NCI-H524 treated with DMSO at 0.1 percent for 48 hours (cell line): ENCODE results near the gene ASS1.
"Not testable (repeated sequence)": the region's sequence is repeated elsewhere in the genome, so short reads cannot be mapped to it uniquely, and the experiment has no call there.

Source experiments
- DNase-seq: peaks from one replicate; lab custom pipeline; 2025; lab: John Stamatoyannopoulos, UW

ASS1 gene

DNA sequence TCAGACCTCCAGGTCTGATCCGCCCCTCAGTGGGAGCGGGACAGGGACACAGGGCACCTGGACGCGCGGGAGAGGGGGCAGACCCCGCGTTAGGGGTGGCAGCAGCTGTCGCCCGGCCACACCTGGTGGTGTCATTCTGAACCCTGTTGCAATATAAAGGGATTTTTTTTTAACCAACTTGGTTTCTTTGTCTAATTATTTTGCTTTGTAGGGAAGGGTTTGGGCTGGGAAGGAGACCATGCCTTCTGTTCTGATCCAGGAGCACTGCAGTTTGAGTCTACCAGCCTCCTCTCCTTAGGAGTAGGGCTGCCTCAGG, 10.9 kb upstream of the ASS1 start:
- DNase-seq = no peak

DNA sequence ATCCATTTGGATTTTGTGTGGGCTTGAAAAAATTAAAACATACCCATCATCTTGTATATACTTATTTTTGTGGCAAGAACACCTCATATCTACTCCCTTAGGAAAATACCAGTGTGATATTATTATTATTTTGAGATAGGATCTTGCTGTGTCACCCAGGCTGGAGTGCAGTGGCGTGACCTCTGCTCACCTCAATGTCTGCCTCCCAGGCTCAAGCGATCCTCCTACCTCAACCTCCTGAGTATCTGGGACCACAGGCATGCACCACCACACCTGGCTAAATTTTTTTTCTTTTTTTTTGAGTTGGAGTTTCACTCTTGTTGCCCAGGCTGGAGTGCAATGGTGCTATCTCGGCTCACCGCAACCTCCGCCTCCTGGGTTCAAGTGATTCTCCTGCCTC, 10.1 kb upstream of the ASS1 start:
- not testable (repeated sequence) for DNase-seq

DNA sequence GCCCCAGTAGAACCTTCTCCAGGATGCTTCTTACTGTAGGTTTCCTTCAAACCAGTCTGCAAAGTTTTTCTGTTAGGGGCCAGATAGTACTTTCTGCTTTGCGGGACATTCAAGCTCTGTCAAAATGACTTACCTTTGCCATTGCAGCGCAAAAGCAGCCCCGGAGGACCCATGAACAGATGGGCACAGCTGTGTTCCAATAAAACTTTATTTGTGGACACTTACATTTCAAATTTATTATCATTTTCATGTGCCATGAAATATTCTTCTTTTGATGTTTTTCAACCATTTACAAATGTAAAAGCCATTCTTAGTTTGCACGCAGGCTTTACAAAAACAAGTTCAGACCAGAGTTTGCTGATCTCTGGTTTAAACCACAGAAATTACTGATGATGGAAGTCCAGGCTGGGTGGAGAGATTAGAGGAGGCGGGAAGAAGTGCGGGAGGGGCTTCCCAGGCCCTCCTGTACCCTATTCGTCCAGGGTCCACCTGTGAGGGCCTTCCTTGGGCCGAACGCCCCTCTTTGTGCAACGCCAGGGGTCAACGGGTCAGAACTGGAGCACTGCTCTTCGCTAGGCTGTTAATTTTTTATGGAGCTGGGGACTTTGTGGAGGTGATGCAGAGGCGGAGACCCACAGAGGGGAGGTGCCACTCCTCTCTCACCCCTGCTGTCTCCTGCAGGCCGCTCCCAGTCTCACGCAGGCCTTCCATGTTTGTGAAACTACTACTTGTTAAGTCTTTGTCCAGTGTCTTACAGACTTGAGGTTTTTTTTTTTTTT, 7.6 kb upstream of the ASS1 start:
- DNase-seq = no peak

DNA sequence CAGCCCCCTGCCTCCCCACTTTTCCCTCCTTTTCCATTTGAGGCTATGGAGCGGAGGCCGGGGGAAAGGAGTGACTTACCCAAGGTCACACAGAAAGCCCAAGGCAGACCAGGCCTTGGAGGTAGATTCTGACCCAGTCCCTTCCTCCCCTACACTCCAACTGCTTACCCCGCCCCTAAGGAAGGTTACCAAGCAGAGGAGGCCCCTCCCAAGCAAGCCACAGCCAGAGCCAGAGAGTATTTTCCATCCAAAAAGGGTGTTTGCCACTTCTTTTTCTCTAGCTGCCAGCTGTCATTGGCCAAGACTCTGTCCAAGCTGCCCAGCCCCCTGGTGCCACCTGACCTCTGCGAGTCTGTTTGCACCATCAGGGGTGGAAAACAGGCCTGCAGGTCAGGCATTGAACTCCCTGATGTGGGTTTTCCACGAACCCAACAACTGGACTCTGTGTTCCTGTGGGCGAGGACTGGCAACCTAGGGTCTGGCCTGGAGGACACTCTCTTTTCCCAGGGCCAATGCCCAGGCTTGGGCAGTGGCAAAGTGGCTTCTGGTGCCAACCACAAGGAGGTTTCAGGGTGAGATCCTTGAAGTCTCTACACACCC, 6.3 kb upstream of the ASS1 start:
- DNase-seq = no peak

DNA sequence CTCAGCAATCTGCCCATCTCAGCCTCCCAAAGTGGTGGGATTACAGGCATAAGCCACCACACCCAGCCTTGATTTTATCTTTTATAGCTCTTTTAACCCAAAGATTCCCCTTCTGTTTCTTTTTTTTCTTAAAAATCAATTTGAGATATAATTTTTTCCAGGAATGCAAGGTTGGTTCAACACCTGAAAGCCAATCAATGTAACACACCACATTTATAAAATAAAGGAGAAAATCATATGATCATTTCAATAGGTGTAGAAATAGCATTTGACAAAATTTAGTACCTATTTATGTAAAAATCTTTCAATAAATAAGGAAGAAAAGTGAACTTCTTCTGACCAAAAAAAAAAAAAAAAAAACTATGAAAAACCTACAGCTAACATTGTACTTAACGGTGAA, 3.7 kb upstream of the ASS1 start:
- DNase-seq = no peak

DNA sequence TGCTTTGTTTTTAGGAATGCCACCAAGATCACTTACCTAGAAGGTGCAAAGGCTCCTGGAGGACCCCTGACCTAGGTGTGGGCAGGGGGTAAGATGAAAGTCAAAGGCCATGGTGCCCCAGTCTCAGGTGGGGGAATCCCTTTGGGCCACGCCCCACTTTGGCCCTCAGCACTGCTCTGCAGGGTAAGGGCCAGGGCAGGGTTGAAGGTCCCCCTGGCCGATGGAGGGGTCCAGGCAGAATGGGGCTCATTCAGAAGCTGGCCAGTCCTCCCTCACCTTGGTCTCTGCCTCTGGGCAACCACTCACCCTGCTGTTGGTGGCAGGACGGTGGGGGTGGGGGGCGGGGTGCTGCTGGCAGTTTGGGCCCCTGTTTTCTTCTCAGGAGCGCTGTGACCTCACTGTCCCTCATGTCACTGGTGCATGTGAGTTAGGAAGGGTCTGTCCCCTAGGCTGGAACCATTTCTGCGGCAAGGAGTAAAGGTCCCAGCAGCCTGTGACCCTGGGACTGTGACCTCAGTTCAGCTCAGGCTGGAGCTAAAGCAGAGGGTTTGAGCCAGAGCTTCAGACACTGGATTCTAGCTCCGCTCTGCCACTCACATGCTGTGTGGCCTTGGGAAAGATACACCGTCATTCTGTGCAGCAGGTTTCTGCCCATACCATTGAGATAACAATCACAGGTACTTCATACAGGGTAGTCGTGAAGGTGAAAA, 1.9 kb upstream of the ASS1 start:
- no peak for DNase-seq

DNA sequence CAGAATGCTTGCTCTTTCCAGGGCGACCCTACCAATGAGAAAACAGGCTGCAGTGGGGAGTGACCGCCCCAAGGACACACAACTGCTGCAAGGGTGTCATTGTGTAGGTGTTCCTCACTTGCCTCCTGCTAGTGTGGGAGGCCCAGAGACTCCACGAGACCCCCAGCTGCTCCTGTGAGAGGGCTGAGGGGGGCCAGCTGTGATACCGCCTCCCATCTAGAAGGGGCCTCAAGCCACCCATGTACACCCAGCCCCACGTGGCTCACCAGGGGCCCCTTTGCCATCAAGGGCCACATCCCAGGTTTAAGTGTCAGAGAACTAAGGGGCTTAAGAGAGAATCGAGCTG, 1.3 kb upstream of the ASS1 start:
- DNase-seq = no peak

DNA sequence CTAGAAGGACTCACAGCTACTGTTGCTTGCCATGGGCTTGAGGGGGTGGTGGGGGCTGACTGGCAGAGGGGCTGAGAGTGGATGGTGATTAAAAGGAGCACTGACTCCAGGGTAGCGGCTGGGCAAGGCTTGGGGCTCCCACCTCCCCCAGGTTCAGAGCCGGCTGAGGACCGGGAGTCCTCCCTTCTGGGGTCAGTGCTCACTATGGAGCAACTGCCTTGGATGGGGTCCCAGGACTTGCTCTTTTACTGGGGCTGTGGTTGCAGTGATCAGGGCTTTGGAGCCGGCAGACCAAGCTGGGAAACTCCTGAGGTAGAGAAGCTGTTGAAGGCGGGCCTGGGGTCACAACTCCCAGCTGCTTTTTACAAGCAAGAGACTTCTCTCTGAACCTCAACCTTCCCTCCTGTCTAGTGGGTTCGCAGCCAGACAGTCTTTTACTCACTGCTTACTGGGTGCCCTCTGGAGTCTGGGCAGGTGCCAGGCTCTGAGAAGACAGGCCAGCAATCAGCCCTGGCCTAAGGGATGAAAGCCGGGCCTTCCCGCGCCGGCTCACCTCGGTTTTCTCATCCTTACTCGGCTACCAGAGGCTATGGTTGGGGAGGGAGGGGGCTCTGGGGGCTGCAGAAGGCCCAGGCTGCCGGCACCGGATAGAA, 795 bp upstream of the ASS1 start:
- no peak for DNase-seq

DNA sequence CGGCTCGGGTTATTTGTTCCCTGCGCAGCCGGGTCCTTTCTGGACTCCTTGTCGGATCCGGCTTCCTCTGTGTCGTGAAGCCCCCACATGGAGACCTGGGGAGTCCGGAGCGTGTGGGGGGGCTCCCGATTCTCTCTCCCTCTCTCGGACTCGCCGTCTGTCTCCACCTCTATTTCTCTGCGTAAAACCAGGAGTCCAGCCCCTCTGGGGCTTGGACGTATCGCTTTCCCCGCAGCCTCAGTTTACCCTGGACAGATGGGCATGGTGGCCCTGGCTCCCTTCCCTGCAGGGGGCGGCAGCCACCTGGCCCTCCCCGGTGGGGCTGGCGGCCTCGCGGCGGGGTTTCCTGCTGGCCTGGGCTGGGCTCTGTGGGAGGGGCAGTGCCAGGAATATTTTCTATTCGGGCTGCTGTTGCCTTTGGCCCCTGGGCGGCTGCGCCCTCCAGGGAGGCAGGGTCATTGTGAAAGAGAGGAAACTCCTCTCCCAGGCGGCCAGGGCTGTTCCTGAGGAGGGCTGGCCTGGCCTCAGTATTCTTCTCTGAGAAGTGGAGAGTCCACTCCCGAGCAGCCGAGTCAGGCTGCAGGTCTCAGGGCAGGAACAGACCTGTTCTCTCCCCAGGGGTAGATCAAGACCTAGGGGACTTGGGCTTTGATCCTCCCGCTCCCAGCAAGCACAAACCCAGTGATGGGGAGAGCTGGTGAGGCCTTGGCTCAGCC, 665 bp downstream of the ASS1 start:
- DNase-seq = no peak

DNA sequence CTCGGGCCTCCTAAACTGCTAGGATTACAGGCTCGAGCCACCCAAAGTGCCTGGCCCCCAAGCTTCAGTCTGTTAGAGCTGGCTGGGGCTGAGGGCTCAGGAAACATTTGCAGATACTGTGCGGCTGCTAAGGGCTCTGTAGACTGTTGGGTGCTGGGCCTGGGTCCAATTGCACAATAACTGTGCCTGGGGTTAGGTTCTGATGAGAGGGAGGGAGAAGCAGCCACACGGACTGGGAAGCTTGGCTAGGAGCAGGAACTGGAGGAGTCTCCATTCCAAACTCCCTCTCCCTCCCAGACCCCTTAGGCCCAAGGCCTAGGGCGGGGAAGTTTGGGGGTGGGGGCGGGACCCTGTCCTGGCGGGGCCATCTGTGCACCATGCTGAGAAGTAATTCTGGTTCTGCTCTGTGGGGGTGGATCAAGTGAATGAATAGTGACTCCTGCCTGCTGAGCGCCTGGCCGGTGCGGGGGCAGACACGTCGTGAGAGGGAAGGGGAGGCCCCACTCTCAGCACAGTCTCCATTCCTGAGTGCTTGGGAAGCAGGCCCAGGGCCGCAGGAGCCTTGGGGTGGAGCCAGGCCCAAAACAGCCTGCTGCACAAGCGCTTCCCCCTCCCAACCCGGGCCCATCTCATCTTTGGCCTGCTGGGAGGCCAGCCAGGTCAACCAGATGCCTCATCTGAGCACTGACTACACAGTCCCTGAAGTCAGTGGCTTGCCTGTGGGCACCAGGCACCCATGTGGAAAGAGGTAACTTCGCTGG, 1.5 kb downstream of the ASS1 start:
- DNase-seq = no peak

DNA sequence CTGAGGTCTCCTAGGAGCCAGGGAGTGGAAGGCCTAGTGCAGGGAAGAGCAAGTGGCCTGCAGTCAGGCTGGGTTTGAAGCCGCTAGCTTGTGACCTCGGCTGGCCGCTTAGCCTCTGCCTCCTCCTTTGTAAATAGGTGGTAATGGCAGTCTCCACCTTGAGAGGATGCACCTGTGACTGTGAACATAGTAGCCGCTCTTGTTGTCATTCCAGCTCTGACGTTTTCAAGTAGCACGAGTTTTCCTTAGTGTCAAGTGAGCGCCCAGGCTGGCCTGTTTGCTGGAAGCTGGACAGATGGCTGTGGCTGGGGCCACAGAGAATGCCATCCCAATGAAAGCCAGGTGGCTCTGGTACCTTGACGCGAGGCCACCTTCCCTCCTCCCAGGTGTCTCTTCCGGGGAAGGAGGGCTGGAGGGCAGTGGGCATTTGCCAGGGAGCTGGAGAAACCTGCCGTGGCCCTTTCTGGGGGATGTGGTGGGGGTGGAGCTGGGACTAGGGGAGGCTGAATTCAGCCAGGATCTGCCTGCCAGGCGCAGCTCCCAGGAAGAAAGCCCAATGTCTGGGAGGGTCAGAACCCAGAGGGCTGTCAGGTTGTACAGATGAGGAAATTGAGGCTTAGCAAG, 2.5 kb downstream of the ASS1 start:
- no peak for DNase-seq

DNA sequence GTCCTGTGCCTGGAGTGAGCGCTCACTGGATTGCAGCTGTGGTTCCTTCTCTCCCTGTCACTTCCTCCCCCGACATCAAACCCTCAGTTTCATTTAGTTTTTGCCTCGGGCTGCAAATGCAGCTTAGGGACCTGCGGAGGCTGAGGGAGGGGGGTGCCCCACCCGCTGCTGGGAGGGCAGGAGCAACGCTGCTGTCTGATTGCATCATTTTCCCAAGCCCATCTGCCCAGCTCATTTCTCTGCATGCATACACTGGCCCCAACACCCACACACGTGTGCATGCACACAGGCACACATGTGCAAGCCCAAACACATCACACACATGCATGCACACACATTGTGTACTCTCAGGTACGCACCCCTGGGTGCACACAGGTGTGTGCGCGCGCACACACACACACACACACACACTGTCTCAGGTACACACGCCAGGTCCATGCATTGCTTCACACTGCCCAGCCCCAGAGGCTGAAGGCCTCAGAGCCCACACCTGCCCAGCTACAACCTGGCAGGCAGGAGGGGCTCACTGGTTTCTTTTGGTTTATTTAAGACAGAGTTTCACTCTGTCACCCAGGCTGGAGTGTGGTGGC, 3.4 kb downstream of the ASS1 start:
- no peak for DNase-seq

DNA sequence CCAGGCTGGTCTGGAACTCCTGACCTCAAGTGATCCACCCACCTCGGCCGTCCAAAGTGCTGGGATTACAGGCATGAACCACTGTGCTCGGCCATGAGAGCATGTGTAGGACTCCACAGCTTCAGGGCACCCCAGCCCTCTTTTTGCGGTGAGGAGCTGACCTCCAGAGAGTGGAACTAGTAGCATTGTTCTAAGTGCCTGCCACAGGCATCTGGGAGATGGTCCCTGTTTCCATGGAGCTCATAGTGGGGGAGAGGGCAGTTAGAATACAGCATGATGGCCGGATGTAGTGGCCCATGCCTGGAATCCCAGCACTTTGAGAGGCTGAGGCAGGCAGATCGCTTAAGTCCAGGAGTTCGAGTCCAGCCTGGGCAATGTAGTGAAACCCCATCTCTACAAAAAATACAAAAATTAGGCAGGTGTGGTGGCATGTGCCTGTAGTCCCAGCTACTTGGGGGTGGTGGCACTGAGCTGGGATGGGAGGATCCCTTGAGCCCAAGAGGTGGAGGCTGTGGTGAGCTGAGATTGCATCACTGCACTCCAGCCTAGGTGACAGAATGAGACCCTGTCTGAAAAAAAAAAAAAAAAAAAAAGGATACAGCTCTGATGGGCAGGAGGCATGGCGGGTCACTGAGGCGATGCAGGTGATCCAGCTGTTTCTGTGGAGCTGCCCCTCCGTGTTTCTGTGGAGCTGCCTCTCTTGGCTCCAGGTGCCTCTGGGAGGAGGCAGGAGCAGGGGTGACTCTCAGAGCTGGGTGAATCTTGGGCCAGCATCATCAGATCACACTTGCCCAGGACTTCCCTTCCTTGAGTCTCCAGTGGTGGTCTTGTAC, 4.2 kb downstream of the ASS1 start:
- DNase-seq = no peak

DNA sequence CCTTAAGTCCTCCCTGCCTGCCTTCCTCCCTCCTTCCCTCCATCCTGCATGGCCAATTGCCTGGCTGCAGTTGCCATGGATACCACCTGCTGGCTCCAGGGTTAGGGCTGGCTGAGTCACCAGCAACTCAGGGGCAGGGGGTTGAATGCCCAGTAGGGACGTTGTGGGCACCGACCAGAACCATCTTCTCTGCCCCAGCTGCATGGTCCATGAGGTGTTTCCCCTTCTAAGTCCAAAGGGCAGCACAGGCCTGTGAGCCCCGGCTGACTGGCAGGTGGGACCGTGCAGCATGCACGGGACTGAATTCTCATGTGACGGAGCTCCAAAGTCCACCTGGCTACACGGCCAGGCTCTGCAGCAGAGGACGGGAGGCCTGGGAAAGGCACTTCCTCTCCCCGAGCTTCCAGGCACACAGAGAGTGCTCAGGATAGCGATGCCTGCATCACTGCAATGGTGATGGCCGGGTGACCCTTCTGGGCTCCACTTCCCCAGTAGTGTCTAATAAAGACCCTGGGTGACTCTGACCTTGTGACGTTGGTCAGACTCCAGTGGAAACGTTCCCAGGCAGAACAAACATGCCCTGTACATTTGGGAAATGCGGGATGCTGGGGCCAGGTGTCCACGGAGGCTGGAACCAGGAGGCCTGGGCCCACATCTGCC, 5.7 kb downstream of the ASS1 start:
- DNase-seq = no peak

DNA sequence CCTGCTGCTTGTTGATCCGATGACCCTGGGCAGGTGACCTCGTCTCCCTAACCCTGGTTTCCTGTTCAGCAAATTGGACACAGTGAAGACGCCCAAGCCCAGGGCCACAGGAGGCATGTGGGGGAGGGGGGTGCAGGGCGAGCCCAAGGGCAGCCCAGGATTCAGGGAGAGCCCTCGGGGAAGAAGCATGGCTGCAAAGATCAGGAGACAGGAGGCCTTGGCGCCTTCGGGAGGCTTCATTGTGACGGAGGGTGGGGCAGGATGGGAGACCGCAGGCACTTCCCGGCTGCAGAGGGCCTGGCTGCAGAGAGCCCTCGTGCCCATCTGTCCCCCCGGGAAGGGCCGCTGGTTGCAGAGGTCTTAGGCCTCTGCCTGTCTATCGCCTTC, 6.2 kb downstream of the ASS1 start:
- DNase-seq = no peak

DNA sequence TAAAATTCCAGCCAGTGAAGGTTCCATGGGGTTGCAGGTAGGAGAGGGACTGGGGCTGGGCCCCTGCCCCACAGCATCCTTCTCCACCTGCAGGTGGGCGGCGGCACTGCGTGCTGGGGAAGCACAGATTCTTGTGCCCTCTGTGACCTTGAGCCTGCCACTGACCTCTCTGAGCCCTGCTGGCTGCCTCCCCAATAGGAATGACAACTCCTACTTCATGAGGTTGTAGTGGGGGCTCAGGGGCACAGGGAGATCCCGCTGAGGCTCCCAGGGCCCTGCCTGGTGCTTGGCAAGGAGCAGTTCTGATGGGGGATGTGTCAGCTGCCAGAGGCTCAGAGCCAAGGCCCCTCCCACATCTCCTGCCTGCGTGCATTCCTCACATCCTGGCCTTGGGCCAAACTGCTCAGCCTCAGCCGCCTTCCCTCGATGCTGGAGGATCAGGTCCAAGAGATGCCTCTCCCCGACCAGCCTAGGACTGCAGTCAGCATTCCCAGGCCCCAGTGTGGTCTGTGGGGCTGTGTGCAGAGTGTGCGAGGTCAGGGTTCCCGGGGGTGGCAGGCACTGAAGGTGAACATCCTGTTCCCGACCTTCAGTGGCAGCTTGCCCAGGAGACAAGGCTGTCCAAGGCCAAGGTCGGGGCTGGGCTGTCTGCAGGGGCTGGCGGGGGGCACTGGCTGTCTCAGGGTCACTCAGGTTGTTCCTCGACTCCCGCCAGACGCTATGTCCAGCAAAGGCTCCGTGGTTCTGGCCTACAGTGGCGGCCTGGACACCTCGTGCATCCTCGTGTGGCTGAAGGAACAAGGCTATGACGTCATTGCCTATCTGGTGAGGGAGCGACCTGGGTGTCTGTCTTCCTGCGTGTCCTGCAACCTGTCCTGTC, 7.0 kb downstream of the ASS1 start:
- DNase-seq = peak; percentile 47

DNA sequence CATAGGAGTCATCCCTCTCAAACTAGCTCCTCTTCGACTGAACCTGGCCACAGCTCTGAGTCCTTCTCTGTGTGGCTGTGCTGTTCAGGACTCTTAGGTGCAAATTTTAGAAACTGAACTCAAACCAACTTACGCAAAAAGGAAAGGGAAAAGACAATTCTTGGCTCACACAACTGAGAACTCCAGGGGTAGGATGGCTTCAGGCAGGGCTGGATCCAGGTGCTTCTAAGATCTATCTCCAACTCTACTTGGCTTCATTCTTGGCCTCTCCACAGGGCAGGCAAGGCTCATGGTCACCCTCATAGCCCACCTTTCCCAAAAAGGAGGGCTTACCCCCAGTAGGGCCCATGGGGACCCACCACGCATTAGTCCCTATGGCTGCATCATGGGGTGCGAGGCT, 8.1 kb downstream of the ASS1 start:
- no peak for DNase-seq

DNA sequence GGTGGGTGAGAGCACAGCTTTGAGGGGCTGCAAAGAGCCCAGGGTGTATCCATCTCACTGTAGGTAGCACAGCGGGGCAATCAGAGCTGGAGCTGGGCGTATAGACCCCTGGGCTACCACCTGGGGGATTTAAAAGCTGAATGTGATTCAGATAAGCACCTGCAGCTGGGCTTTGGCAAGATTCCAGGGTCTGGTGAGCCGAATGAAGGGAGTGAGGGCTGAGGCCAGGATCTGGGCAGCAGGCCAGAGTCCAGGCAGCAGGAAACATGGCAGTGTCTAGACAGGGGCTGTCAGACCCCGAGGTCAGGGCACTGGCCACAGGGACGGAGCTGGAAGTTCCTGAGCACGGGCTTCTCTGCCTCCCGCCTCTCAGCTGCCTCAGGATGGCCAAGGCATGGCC, 8.7 kb downstream of the ASS1 start:
- no peak for DNase-seq
